ENCODE data around the gene TEC.

- TF ChIP-seq POLR2AphosphoS5 (IDR thresholded peaks at IDR 0.05; ENCODE audit: low read depth) (no peak), EZH2 (IDR thresholded peaks at IDR 0.05; ENCODE audit: low read depth, unreplicated experiment) (no peak), ZNF114 (CRISPR knock-in tag; IDR thresholded peaks at IDR 0.05) (no peak), CREB1 (CRISPR knock-in tag; IDR thresholded peaks at IDR 0.05; ENCODE audit: low read depth) (no peak), STAT1 (IDR thresholded peaks at IDR 0.05; ENCODE audit: unreplicated experiment) (no peak), ZNF331 (CRISPR knock-in tag; IDR thresholded peaks at IDR 0.05; ENCODE audit: low read depth) (no peak)
- TF ChIP-seq, protein P1, sequence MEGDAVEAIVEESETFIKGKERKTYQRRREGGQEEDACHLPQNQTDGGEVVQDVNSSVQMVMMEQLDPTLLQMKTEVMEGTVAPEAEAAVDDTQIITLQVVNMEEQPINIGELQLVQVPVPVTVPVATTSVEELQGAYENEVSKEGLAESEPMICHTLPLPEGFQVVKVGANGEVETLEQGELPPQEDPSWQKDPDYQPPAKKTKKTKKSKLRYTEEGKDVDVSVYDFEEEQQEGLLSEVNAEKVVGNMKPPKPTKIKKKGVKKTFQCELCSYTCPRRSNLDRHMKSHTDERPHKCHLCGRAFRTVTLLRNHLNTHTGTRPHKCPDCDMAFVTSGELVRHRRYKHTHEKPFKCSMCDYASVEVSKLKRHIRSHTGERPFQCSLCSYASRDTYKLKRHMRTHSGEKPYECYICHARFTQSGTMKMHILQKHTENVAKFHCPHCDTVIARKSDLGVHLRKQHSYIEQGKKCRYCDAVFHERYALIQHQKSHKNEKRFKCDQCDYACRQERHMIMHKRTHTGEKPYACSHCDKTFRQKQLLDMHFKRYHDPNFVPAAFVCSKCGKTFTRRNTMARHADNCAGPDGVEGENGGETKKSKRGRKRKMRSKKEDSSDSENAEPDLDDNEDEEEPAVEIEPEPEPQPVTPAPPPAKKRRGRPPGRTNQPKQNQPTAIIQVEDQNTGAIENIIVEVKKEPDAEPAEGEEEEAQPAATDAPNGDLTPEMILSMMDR (conservative IDR thresholded peaks at IDR 0.05; ENCODE audit: low read depth in 2 of 2), result no peak
- TF ChIP-seq, protein P2, sequence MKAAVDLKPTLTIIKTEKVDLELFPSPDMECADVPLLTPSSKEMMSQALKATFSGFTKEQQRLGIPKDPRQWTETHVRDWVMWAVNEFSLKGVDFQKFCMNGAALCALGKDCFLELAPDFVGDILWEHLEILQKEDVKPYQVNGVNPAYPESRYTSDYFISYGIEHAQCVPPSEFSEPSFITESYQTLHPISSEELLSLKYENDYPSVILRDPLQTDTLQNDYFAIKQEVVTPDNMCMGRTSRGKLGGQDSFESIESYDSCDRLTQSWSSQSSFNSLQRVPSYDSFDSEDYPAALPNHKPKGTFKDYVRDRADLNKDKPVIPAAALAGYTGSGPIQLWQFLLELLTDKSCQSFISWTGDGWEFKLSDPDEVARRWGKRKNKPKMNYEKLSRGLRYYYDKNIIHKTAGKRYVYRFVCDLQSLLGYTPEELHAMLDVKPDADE (IDR thresholded peaks at IDR 0.05), result no peak
- TF ChIP-seq, protein P3, sequence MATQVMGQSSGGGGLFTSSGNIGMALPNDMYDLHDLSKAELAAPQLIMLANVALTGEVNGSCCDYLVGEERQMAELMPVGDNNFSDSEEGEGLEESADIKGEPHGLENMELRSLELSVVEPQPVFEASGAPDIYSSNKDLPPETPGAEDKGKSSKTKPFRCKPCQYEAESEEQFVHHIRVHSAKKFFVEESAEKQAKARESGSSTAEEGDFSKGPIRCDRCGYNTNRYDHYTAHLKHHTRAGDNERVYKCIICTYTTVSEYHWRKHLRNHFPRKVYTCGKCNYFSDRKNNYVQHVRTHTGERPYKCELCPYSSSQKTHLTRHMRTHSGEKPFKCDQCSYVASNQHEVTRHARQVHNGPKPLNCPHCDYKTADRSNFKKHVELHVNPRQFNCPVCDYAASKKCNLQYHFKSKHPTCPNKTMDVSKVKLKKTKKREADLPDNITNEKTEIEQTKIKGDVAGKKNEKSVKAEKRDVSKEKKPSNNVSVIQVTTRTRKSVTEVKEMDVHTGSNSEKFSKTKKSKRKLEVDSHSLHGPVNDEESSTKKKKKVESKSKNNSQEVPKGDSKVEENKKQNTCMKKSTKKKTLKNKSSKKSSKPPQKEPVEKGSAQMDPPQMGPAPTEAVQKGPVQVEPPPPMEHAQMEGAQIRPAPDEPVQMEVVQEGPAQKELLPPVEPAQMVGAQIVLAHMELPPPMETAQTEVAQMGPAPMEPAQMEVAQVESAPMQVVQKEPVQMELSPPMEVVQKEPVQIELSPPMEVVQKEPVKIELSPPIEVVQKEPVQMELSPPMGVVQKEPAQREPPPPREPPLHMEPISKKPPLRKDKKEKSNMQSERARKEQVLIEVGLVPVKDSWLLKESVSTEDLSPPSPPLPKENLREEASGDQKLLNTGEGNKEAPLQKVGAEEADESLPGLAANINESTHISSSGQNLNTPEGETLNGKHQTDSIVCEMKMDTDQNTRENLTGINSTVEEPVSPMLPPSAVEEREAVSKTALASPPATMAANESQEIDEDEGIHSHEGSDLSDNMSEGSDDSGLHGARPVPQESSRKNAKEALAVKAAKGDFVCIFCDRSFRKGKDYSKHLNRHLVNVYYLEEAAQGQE (IDR thresholded peaks at IDR 0.05; ENCODE audit: unreplicated experiment), result no peak
Measured at GRCh38 chr4:48262484-48262883, 7.2 kb downstream of the TEC start.
